Spleen (tissue), 11 donors: ENCODE data around the gene LMNB1. TPM values are rescaled to one million over a fixed set of nuclear protein-coding genes. Genes with fewer than 3 reads are reported as not detected.

ENCODE experiments used
- DNase-seq: peaks from one replicate; pipeline ENCODE4 v3.0.0-alpha.2; 2020
- H3K27ac ChIP-seq, 8 donors: fragments of 200-600 bp; sonication (generic) in 7 of 8; 1 replicate in 4 of 8; 2 replicates in 4 of 8; pipeline versions ENCODE4 v1.5.0 to v1.8.0; 2016 to 2021; ENCODE audit warnings: inconsistent platforms in 4 of 8, mild to moderate bottlenecking in 4 of 8, moderate library complexity in 1 of 8
- H3K27me3 ChIP-seq, 7 donors: fragments of 200-600 bp; sonication (generic) in 6 of 7; replicated peaks in 1 of 7; 1 replicate in 4 of 7; 2 replicates in 3 of 7; pipeline versions ENCODE4 v1.5.0 to v1.8.0; 2016 to 2021; ENCODE audit warnings: inconsistent platforms in 3 of 7, mild to moderate bottlenecking in 1 of 7
- H3K36me3 ChIP-seq, 6 donors: fragments of 200-600 bp; sonication (generic) in 5 of 6; 1 replicate in 4 of 6; 2 replicates in 2 of 6; pipeline versions ENCODE4 v1.5.0 to v1.8.0; 2016 to 2021; ENCODE audit warnings: inconsistent platforms in 2 of 6
- H3K4me1 ChIP-seq, 6 donors: fragments of 200-600 bp; sonication (generic) in 5 of 6; 1 replicate in 3 of 6; 2 replicates in 3 of 6; pipeline versions ENCODE4 v1.5.0 to v1.8.0; 2016 to 2021; ENCODE audit warnings: inconsistent platforms in 3 of 6
- H3K4me3 ChIP-seq, 8 donors: fragments of 200-600 bp; sonication (generic) in 7 of 8; 1 replicate in 4 of 8; 2 replicates in 4 of 8; pipeline versions ENCODE4 v1.5.0 to v1.8.0; 2016 to 2021; ENCODE audit warnings: inconsistent platforms in 4 of 8, mild to moderate bottlenecking in 4 of 8, moderate library complexity in 2 of 8
- H3K9me3 ChIP-seq, 8 donors: fragments of 200-600 bp; sonication (generic) in 7 of 8; 1 replicate in 4 of 8; 2 replicates in 4 of 8; pipeline versions ENCODE4 v1.5.0 to v1.8.0; 2016 to 2021; ENCODE audit warnings: inconsistent platforms in 4 of 8
- CTCF ChIP-seq, 11 experiments: fragments of 200-600 bp in 7 of 11; fragments of 450-650 bp in 4 of 11; sonication (generic) in 4 of 11; IDR thresholded peaks in 8 of 11; conservative IDR thresholded peaks in 3 of 11; 1 replicate in 7 of 11; 2 replicates in 4 of 11; pipeline versions ENCODE4 v1.4.0 to v1.8.0; 2016 to 2021; ENCODE audit warnings: antibody characterized with exemption in 11 of 11, inconsistent platforms in 4 of 11, mild to moderate bottlenecking in 1 of 11
- POLR2A ChIP-seq, 3 donors: fragments of 450-650 bp; IDR thresholded peaks; one replicate each; pipeline ENCODE4 v1.5.1; 2017; ENCODE audit warnings: antibody characterized with exemption in 3 of 3, mild to moderate bottlenecking in 1 of 3
- POLR2AphosphoS5 ChIP-seq, 3 donors: sonication (generic); formaldehyde crosslinking; IDR thresholded peaks; one replicate each; pipeline ENCODE4 v1.5.1; 2017; ENCODE audit warnings: antibody characterized with exemption in 3 of 3
- WGBS, 5 donors: extraction: QIAGEN DNeasy Blood & Tissue Kit in 3 of 5; methylation state at CpG; one replicate each; pipeline versions ENCODE4 v1.1.5 to v1.1.7; 2013 to 2018; 5-methylcytosine and 5-hydroxymethylcytosine counted together
- intact Hi-C: fragments of 100-400 bp; cut with DNase I; formaldehyde crosslinking; loops from one replicate; pipeline ENCODE4 v1.15.0; 2023; ENCODE audit warnings: low total_unique reads
- polyA plus RNA-seq, 3 donors: library from polyadenylated mRNA; stranded (reverse); fragments of 200-250 nt; gene quantifications; one replicate each; pipeline ENCODE4 v1.2.1, GENCODE V29; 2013
- total RNA-seq, 7 donors: library from RNA; depleted of rRNA in 3 of 7; stranded (reverse); fragments of >200 nt in 3 of 7; fragmentation: NEBNext Ultra II Directional in 4 of 7; extraction: Animal tissue kit (Norgen Biotek cat#: 25700) in 4 of 7; gene quantifications; one replicate each; pipeline versions ENCODE4 v1.1.0 to v1.2.1, GENCODE V29; 2016 to 2021
- donor health status: healthy with polysubstance abuse.
- donor health status: DM: no; HTN: no; CAD: no; lungs with moderate emphysema.
- donor health status: DM: no; HTN: no; CAD: no.
- donor health status: Bipolar disorder and iron deficiency.
- donor health status: healthy.
- donor health status: DM: no; HTN: no; CAD: no.
- donor health status: DM: yes; HTN: yes; CAD: no.

The LMNB1 gene
- total and polyA plus RNA-seq, 10 donors, result 7.5 to 68.8 (median 27.8) TPM

GRCh38 chr5:126878634-126879033 lies 101.7 kb downstream of the LMNB1 start:
- intact Hi-C loops, result no loop called here
- no peak for TF ChIP-seq CTCF (IDR thresholded peaks at IDR 0.05 in 8 of 11, conservative IDR thresholded peaks at IDR 0.05 in 3 of 11)
- H3K9me3 ChIP-seq, result no peaks in the 10 kb centered on the region
- H3K4me3 ChIP-seq, result no peak overlapping the region
- WGBS, 5 donors, result 81 to 93% (median 91%) methylated on average over 4 of the region's 4 CpGs
- DNase-seq, result no peak
- peaks cover 0 to 10% (median 0%) of the 10 kb centered on the region in 6 donors for H3K4me1 ChIP-seq
- peaks cover 0 to 15% (median 0%) of the 10 kb centered on the region in 6 donors for H3K36me3 ChIP-seq
- no peaks in the 10 kb centered on the region for H3K27me3 ChIP-seq
- no peak overlapping the region for H3K27ac ChIP-seq

GRCh38 chr5:126881821-126882600 lies 105.1 kb downstream of the LMNB1 start:
- intact Hi-C loops, result no loop called here

GRCh38 chr5:126883564-126884245 lies 106.8 kb downstream of the LMNB1 start:
- TF ChIP-seq POLR2A (IDR thresholded peaks at IDR 0.05) (no peak), CTCF (IDR thresholded peaks at IDR 0.05 in 8 of 11, conservative IDR thresholded peaks at IDR 0.05 in 3 of 11) (no peak), POLR2AphosphoS5 (IDR thresholded peaks at IDR 0.05) (no peak)
- 86 to 95% (median 92%) methylated on average over 2 of the region's 2 CpGs for WGBS, 5 donors

More at GRCh38 chr5:126881821-126882600, 105.1 kb downstream of the LMNB1 start:
- 85 to 97% (median 94%) methylated on average over 5 of the region's 5 CpGs for WGBS, 5 donors
- H3K4me1 ChIP-seq, result peaks cover 0 to 6% (median 0%) of the 10 kb centered on the region in 6 donors
- H3K36me3 ChIP-seq, result peaks cover 0 to 8% (median 0%) of the 10 kb centered on the region in 6 donors
- TF ChIP-seq POLR2A (IDR thresholded peaks at IDR 0.05), result no peak
- no peak for TF ChIP-seq CTCF (IDR thresholded peaks at IDR 0.05 in 8 of 11, conservative IDR thresholded peaks at IDR 0.05 in 3 of 11)
- no peak for TF ChIP-seq POLR2AphosphoS5 (IDR thresholded peaks at IDR 0.05)
- H3K9me3 ChIP-seq, result no peaks in the 10 kb centered on the region
- no peak overlapping the region for H3K27ac ChIP-seq
- no peaks in the 10 kb centered on the region for H3K27me3 ChIP-seq
- DNase-seq, result no peak
- no peak overlapping the region for H3K4me3 ChIP-seq

GRCh38 chr5:126884269-126884819 lies 107.4 kb downstream of the LMNB1 start:
- intact Hi-C loops, result no loop called here
- Histone ChIP-seq H3K4me1 (no peaks in the 10 kb centered on the region), H3K4me3 (no peak overlapping the region), H3K9me3 (no peaks in the 10 kb centered on the region), H3K36me3 (no peaks in the 10 kb centered on the region), H3K27ac (no peak overlapping the region), H3K27me3 (no peaks in the 10 kb centered on the region)
- TF ChIP-seq CTCF (IDR thresholded peaks at IDR 0.05 in 8 of 11, conservative IDR thresholded peaks at IDR 0.05 in 3 of 11), result no peak
- TF ChIP-seq POLR2A (IDR thresholded peaks at IDR 0.05), result no peak
- no peak for TF ChIP-seq POLR2AphosphoS5 (IDR thresholded peaks at IDR 0.05)
- 65 to 83% (median 77%) methylated on average over 5 of the region's 5 CpGs for WGBS, 5 donors
- DNase-seq, result no peak

More at GRCh38 chr5:126883564-126884245, 106.8 kb downstream of the LMNB1 start:
- DNase-seq, result no peak
- Histone ChIP-seq H3K27ac (no peak overlapping the region), H3K4me3 (no peak overlapping the region), H3K4me1 (no peaks in the 10 kb centered on the region), H3K9me3 (no peaks in the 10 kb centered on the region), H3K36me3 (no peaks in the 10 kb centered on the region), H3K27me3 (no peaks in the 10 kb centered on the region)
- intact Hi-C loops, result no loop called here
